ENCODE measurements around the gene CHAD. TPM values are rescaled to one million over a fixed set of nuclear protein-coding genes. Genes with fewer than 3 reads are reported as not detected.

Gene CHAD
- polyA plus RNA-seq, 1 donor from 2014 or later: not detected

GRCh38 chr17:50426814-50427787 lies 41.6 kb downstream of the CHAD start:
- Histone ChIP-seq H4K20me1 (ENCODE audit: insufficient read depth) (no peaks in the 10 kb centered on the region), H2AFZ (ENCODE audit: low read depth, low read length) (no peak overlapping the region), H3K4me2 (ENCODE audit: low read length) (no peak overlapping the region), H3K9me3 (ENCODE audit: low read length) (no peaks in the 10 kb centered on the region), H3K9ac (ENCODE audit: low read length) (no peak overlapping the region), H3F3A (ENCODE audit: insufficient read depth, low read length, poor library complexity, severe bottlenecking) (no peaks in the 10 kb centered on the region), H3K27ac (ENCODE audit: low read length) (no peak overlapping the region), H3K27me3 (ENCODE audit: insufficient read depth, low read depth, low read length) (peaks cover 7% of the 10 kb centered on the region), H3K4me3 (ENCODE audit: low read length) (no peak overlapping the region), H3K79me2 (replicated peaks; ENCODE audit: insufficient read depth, low read length) (no peaks in the 10 kb centered on the region), H3K36me3 (ENCODE audit: insufficient read depth, low read length) (no peaks in the 10 kb centered on the region), H3K9me2 (ENCODE audit: insufficient read depth, low read length) (no peaks in the 10 kb centered on the region)
- TF ChIP-seq RAD21 (conservative IDR thresholded peaks at IDR 0.05): no peak
- no peak for TF ChIP-seq TAF1 (IDR thresholded peaks at IDR 0.05; ENCODE audit: low read depth)
- TF ChIP-seq EZH2 (IDR thresholded peaks at IDR 0.05; ENCODE audit: borderline replicate concordance, insufficient read depth, low read length, poor library complexity, severe bottlenecking): no peak
- no peak for TF ChIP-seq MXI1 (conservative IDR thresholded peaks at IDR 0.05; ENCODE audit: poor library complexity, severe bottlenecking)
- TF ChIP-seq CTCF (IDR thresholded peaks at IDR 0.05; ENCODE audit: poor library complexity, severe bottlenecking): no peak

- Histone ChIP-seq H3K9me2 (ENCODE audit: insufficient read depth, low read length) (no peaks in the 10 kb centered on the region), H3K4me2 (ENCODE audit: low read length) (no peak overlapping the region), H3K4me3 (ENCODE audit: low read length) (peak overlapping the region; percentile 35), H3K36me3 (ENCODE audit: insufficient read depth, low read length) (no peaks in the 10 kb centered on the region), H3K9ac (ENCODE audit: low read length) (no peak overlapping the region), H3F3A (ENCODE audit: insufficient read depth, low read length, poor library complexity, severe bottlenecking) (no peaks in the 10 kb centered on the region), H3K27ac (ENCODE audit: low read length) (no peak overlapping the region), H3K9me3 (ENCODE audit: low read length) (no peaks in the 10 kb centered on the region), H4K20me1 (ENCODE audit: insufficient read depth) (no peaks in the 10 kb centered on the region), H2AFZ (ENCODE audit: low read depth, low read length) (no peak overlapping the region), H3K27me3 (ENCODE audit: insufficient read depth, low read depth, low read length) (peaks cover 7% of the 10 kb centered on the region), H3K79me2 (replicated peaks; ENCODE audit: insufficient read depth, low read length) (no peaks in the 10 kb centered on the region)
- TF ChIP-seq EZH2 (IDR thresholded peaks at IDR 0.05; ENCODE audit: borderline replicate concordance, insufficient read depth, low read length, poor library complexity, severe bottlenecking): no peak
- no peak for TF ChIP-seq POLR2AphosphoS5 (IDR thresholded peaks at IDR 0.05)
- TF ChIP-seq CTCF (IDR thresholded peaks at IDR 0.05; ENCODE audit: poor library complexity, severe bottlenecking): no peak
- no peak for TF ChIP-seq SMC3 (conservative IDR thresholded peaks at IDR 0.05; ENCODE audit: poor library complexity)
- TF ChIP-seq MXI1 (conservative IDR thresholded peaks at IDR 0.05; ENCODE audit: poor library complexity, severe bottlenecking): no peak
- no peak for TF ChIP-seq TAF1 (IDR thresholded peaks at IDR 0.05; ENCODE audit: low read depth)
- no peak for TF ChIP-seq RAD21 (conservative IDR thresholded peaks at IDR 0.05)
- TF ChIP-seq REST (IDR thresholded peaks at IDR 0.05; ENCODE audit: borderline replicate concordance): no peak
- no peak for TF ChIP-seq EP300 (conservative IDR thresholded peaks at IDR 0.05; ENCODE audit: poor library complexity, severe bottlenecking)
These were observed 42.3 kb downstream of the CHAD start for GRCh38 chr17:50426472-50426782.

Measured in neural cell (in vitro differentiated cells).